Retina (tissue), 1 donor: ENCODE data around the gene CPA2.
"Not testable (repeated sequence)": the region's sequence is repeated elsewhere in the genome, so short reads cannot be mapped to it uniquely, and the experiment has no call there.

Experiments
- DNase-seq: peaks from one replicate; pipeline ENCODE4 v3.0.0-alpha.2; 2016

The CPA2 gene

DNA sequence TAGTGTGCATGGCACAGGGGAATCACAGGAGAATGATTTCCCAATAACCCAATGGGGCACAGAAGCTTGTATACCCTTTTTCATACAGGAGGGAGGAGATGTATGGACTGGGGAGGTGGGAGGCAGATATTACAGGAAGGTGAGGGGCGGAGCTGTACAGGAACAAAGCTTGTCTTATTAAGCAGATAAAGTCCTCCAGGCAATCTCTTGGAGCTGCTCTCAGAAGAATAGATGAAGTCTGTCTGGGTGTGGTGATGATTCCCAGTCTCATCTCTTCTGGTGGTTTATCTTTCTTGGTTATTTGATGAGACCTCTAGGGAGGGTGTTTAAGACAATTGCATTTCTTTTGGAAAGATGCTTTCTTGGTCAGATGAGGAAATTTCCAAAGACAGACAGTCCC lies 52.9 kb downstream of the CPA2 start:
- DNase-seq, result no peak

DNA sequence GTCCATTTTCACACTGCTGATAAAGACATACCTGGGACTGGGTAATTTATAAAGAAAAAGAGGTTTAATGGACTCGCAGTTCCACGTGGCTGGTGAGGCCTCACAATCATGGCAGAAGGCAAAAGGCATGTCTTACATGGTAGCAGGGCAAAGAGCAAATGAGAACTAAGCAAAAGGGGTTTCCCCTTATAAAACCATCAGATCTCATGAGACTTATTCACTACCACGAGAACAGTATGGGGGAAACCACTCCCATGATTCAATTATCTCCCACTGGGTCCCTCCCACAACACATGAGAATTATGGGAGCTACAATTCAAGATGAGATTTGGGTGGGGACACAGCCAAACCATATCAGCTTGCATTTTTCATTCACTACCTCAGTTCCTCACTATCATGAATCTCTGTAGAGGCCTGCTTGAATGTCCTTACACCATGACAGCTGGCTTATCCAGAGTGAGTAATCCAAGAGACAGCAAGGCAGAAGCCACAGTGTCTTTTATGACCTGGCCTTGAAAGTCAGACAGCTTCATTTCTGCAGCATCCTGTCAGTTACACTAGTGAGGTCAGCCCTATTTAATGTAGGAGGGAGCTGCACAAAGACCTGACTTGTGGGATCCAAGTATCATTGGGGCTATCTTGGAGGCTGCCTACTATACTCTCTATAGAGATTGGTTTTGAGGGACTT lies 55.0 kb downstream of the CPA2 start:
- DNase-seq, result not testable (repeated sequence)

DNA sequence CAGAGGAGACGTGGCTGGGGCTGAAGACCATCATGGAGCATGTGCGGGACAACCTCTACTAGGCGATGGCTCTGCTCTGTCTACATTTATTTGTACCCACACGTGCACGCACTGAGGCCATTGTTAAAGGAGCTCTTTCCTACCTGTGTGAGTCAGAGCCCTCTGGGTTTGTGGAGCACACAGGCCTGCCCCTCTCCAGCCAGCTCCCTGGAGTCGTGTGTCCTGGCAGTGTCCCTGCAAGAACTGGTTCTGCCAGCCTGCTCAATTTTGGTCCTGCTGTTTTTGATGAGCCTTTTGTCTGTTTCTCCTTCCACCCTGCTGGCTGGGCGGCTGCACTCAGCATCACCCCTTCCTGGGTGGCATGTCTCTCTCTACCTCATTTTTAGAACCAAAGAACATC lies 56.0 kb downstream of the CPA2 start:
- no peak for DNase-seq

DNA sequence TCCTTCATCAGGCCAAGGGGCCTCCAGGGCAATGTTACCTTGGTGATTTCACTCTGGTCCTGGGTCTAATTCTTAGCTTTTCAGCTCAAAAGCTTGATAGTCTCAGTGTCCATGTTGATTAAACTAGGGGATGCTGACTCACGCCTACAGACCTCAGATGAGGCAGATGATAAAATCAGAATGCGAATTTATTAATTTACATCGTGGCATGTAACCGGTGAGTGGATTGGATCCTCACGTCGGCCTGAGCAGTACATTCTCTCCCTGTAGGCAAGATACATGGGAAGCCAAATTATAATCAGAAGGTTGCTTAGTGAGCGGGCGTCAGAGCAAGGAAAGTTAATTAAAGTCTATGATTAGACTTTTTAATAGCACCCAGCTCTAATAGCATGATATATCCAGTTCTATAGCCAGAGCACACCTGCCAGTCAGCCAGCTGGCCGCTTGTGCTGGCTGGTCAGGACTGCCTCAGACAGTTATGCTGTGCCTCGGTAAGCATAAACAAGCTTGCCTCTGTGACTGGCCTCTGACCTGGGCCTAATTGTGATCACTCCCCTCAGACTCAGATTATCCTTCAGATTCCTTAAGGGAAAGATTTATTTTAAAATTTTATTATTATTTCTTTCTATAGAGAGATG lies 57.8 kb downstream of the CPA2 start:
- no peak for DNase-seq

DNA sequence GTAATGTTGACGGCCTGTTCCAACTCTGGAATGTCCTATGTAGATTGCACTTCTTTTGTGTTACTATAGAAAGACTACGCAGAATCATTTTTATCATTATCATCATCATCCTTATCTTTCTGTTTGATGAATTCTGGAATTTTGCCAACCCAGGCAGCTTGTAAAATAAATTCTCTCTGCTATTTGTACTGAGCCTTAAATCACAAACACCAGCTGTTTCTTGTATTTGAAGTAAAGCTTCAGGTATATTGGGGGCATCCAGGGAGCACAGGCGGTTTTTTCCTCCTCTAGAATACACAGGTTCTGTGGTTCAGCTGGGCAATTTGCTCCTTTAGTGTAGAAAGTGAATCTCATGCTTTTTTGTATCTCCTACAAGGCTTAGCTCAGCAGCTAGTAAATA lies 63.0 kb downstream of the CPA2 start:
- DNase-seq, result no peak

DNA sequence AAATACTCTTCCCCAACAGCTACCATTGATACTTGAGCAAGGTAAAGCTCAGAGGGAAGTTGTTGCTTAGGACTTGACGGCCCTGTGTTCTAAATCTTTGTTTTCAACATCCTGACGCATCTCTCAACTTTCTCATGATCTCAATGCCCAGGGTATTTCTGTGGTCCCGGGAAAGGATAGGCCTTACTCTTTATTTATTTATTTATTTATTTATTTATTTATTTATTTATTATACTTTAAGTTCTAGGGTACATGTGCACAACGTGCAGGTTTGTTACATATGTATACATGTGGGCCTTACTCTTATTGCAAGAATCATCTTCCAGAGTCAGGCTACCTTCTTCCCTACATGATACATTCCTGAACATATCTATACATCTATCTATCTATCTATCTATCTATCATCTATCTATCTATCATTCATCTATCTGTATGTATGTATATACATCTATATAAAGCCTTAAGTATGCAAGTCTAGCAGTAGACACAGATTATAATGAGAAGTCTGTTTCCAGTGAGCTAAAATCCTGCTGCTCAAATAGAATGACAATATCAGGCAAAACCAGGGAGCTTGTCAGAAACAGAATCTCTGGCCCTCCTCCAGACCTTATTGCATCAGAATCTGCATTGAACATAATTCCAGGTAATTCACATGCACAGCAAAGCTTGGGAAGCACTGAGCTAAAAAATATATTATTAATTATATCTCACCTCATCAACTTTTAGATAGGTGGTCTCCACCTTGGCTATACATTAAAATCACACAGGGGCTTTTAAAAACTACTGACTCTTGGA lies 65.8 kb downstream of the CPA2 start:
- no peak for DNase-seq

DNA sequence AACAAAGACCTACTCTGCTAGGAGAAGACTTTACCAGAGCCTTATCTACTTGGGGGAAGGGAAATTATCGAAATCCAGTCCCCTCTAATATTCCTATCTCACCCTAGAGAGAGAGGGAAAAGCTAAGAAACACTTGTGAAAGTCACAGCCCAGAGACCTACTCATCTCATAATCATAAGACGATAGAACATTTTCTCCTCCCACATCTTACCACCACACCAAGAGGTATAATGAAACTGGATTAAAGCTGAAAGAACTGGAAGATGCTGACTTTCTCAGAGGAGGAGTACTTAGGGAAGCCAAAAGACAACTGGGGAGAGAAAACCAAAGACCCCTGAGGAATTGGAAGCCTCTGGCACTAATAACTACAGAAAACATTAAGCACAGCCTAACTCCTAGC lies 67.2 kb downstream of the CPA2 start:
- no peak for DNase-seq

DNA sequence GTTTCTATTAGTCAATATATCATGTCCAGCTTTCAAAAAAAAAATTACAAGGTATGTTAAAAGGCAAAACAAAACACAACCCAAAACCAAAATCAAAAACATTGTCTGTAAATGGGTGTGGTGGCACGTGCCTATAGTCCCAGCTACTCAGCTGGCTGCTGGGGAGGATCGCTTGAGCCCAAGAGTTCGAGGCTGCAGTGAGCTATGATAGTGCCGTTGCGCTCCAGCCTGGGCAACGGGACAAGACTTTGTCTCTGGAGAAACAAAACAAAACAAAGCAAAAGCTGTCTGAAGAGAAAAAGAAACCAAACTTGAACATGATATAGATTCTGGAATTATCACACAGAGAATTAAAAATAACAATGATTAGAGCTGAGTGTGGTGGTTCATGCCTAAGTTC lies 67.6 kb downstream of the CPA2 start:
- no peak for DNase-seq

DNA sequence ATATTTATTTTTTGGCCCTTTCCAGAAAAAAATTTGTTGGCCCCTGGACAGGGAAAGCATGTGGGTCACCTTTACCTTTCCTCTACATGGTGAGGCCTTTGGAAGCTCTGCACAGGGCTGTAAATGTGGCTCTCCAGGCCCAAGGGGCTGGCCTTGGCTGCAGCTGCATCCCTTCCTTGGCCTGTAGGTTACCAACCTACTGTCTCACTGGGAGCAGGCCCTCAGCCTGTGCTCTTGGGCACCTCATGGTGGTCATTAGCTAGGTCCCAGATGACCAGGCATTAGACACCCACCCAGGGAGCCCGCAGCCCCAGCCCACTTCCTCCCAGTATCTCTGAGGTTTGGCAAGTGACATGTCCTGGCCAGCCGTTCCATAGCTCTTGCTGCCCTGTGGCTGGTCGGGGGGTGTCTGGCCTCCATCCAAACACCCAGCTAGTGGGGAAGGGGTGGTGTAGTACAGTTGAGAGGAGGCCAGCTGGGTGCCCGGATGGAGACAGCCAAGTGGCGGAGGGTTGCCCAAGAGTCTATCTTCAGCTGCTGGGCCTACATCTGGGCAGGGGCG lies 70.8 kb downstream of the CPA2 start:
- DNase-seq, result no peak

DNA sequence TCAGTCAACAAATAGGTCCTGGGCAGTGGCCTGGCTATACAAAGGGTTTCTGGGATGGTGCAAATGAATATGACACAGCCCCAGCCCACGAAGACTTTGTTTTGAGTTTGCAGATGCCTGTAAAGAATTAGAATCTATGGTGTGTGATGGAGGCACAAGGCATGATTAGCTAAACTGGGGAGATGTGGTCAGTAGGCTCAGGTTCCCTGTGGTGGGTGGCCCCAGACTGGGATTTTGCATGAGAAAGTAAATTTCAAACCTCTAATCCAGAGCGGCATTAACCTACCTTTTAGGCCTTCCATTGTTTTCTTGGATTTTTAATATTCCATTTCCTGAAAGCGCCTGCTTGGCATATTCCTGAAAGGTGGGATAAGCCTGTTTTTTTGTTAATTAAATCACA lies 71.6 kb downstream of the CPA2 start:
- no peak for DNase-seq
